ENCODE results near the gene PRDX4. TPM values are rescaled to one million over a fixed set of nuclear protein-coding genes. Genes with fewer than 3 reads are reported as not detected.

PRDX4 gene
- total and polyA plus RNA-seq, 2 donors (not counting 1 experiment from before 2014, with no cell fraction given): 10.6 to 13.1 TPM

GRCh38 chrX:23621621-23622265 lies 45.5 kb upstream of the PRDX4 start:
- Histone ChIP-seq H2AFZ (ENCODE audit: insufficient read depth, low read depth, low read length, poor library complexity, severe bottlenecking) (no peak overlapping the region), H3K27me3 (replicated peaks in 1 of 4; ENCODE audit: control extremely low read depth in 1 of 4, control insufficient read depth in 3 of 4, insufficient read depth in 4 of 4, low read length in 3 of 4) (no peaks in the 10 kb centered on the region), H3K9ac (ENCODE audit: low read length) (no peak overlapping the region), H3K36me3 (replicated peaks in 1 of 2; ENCODE audit: control extremely low read depth in 1 of 2, control insufficient read depth in 1 of 2, extremely low read depth in 1 of 2, insufficient read depth in 2 of 2, low read length in 1 of 2) (no peaks in the 10 kb centered on the region), H4K20me1 (ENCODE audit: control insufficient read depth, insufficient read depth, low read length, poor library complexity, severe bottlenecking) (no peaks in the 10 kb centered on the region), H3K27ac (ENCODE audit: low read length in 2 of 2) (no peak overlapping the region), H3K79me2 (ENCODE audit: control insufficient read depth, insufficient read depth, low read length) (no peaks in the 10 kb centered on the region), H3K4me1 (ENCODE audit: control insufficient read depth in 2 of 2, insufficient read depth in 2 of 2, low read length in 2 of 2) (no peaks in the 10 kb centered on the region), H3K4me2 (replicated peaks; ENCODE audit: low read depth, low read length, poor library complexity, severe bottlenecking) (no peak overlapping the region), H3K9me3 (ENCODE audit: control extremely low read depth in 1 of 3, control insufficient read depth in 2 of 3, insufficient read depth in 1 of 3, low read length in 2 of 3) (no peaks in the 10 kb centered on the region), H3K4me3 (ENCODE audit: control extremely low read depth in 1 of 5, extremely low read depth in 1 of 5, insufficient read depth in 1 of 5, low read depth in 2 of 5, low read length in 4 of 5) (no peak overlapping the region)
- Mint-ChIP-seq H3K9me3 (ENCODE audit: insufficient read depth) (no peaks in the 10 kb centered on the region), H3K4me3 (no peak overlapping the region), H3K27ac (no peak overlapping the region), H3K27me3 (peaks cover 4% of the 10 kb centered on the region), H3K4me1 (no peaks in the 10 kb centered on the region)
- no peak for ATAC-seq (ENCODE audit: low read depth)
- WGBS (ENCODE audit: insufficient coverage): 100% methylated on average over 1 of the region's 5 CpGs
- intact Hi-C loops (cut with micrococcal nuclease): no loop called here
- POLR2A ChIA-PET: no interaction called here
- CTCF ChIA-PET: no interaction called here
- TF ChIP-seq CTCF (IDR thresholded peaks at IDR 0.05) (no peak), EZH2 (IDR thresholded peaks at IDR 0.05; ENCODE audit: borderline replicate concordance, insufficient read depth, low read depth, low read length, poor library complexity, severe bottlenecking) (no peak)
- no peak for DNase-seq

GRCh38 chrX:23623797-23624196 lies 43.5 kb upstream of the PRDX4 start:
- Histone ChIP-seq H3K9ac (ENCODE audit: low read length) (no peak overlapping the region), H4K20me1 (ENCODE audit: control insufficient read depth, insufficient read depth, low read length, poor library complexity, severe bottlenecking) (no peaks in the 10 kb centered on the region), H3K27ac (ENCODE audit: low read length in 2 of 2) (no peak overlapping the region), H2AFZ (ENCODE audit: insufficient read depth, low read depth, low read length, poor library complexity, severe bottlenecking) (no peak overlapping the region), H3K79me2 (ENCODE audit: control insufficient read depth, insufficient read depth, low read length) (no peaks in the 10 kb centered on the region), H3K4me2 (replicated peaks; ENCODE audit: low read depth, low read length, poor library complexity, severe bottlenecking) (no peak overlapping the region), H3K9me3 (ENCODE audit: control extremely low read depth in 1 of 3, control insufficient read depth in 2 of 3, insufficient read depth in 1 of 3, low read length in 2 of 3) (no peaks in the 10 kb centered on the region), H3K27me3 (replicated peaks in 1 of 4; ENCODE audit: control extremely low read depth in 1 of 4, control insufficient read depth in 3 of 4, insufficient read depth in 4 of 4, low read length in 3 of 4) (no peaks in the 10 kb centered on the region), H3K4me3 (ENCODE audit: control extremely low read depth in 1 of 5, extremely low read depth in 1 of 5, insufficient read depth in 1 of 5, low read depth in 2 of 5, low read length in 4 of 5) (no peak overlapping the region), H3K36me3 (replicated peaks in 1 of 2; ENCODE audit: control extremely low read depth in 1 of 2, control insufficient read depth in 1 of 2, extremely low read depth in 1 of 2, insufficient read depth in 2 of 2, low read length in 1 of 2) (no peaks in the 10 kb centered on the region), H3K4me1 (ENCODE audit: control insufficient read depth in 2 of 2, insufficient read depth in 2 of 2, low read length in 2 of 2) (no peaks in the 10 kb centered on the region)
- Mint-ChIP-seq H3K9me3 (ENCODE audit: insufficient read depth) (no peaks in the 10 kb centered on the region), H3K27me3 (peaks cover 4% of the 10 kb centered on the region), H3K27ac (no peak overlapping the region), H3K4me1 (no peaks in the 10 kb centered on the region), H3K4me3 (no peak overlapping the region)
- DNase-seq (no peak), ATAC-seq (ENCODE audit: low read depth) (no peak)
- WGBS (ENCODE audit: insufficient coverage): 15% methylated on average over 2 of the region's 4 CpGs
- TF ChIP-seq EZH2 (IDR thresholded peaks at IDR 0.05; ENCODE audit: borderline replicate concordance, insufficient read depth, low read depth, low read length, poor library complexity, severe bottlenecking): no peak
- no peak for TF ChIP-seq CTCF (IDR thresholded peaks at IDR 0.05)
- intact Hi-C loops (cut with micrococcal nuclease): no loop called here
- POLR2A ChIA-PET: no interaction called here
- CTCF ChIA-PET: no interaction called here
